Astrocyte (in vitro differentiated cells and primary cell): Measurements from ENCODE around the gene ABTB2. TPM values are rescaled to one million over a fixed set of nuclear protein-coding genes. Genes with fewer than 3 reads are reported as not detected.

ENCODE experiments used
- DNase-seq: peaks from one replicate; pipeline ENCODE4 v3.0.0-alpha.2; 2010; ENCODE audit warnings: low read depth
- FAIRE-seq: peaks from 2 replicates; lab custom pipeline; 2011; peaks lifted over from hg19 to GRCh38; lab: Jason Lieb, UNC
- H2AFZ ChIP-seq: 2 replicates; pipeline ENCODE4 v1.6.0; 2012; ENCODE audit warnings: low read depth, low read length, inconsistent platforms
- H3K27ac ChIP-seq: 2 replicates; pipeline ENCODE4 v1.5.1; 2011; ENCODE audit warnings: low read depth, low read length, inconsistent platforms
- H3K27me3 ChIP-seq: 2 replicates; pipeline ENCODE4 v1.6.0; 2011; ENCODE audit warnings: low read length, inconsistent platforms; ENCODE audit not compliant: insufficient read depth
- H3K36me3 ChIP-seq: 2 replicates; pipeline ENCODE4 v1.5.1; 2011; ENCODE audit warnings: low read length, inconsistent platforms; ENCODE audit not compliant: insufficient read depth
- H3K4me1 ChIP-seq: 2 replicates; pipeline ENCODE4 v1.5.1; 2011; ENCODE audit warnings: low read length, inconsistent platforms; ENCODE audit not compliant: insufficient read depth
- H3K4me2 ChIP-seq: 2 replicates; pipeline ENCODE4 v1.6.0; 2012; ENCODE audit warnings: low read length, inconsistent platforms
- H3K4me3 ChIP-seq: 2 replicates; pipeline ENCODE4 v1.5.1; 2011; ENCODE audit warnings: low read depth, mild to moderate bottlenecking, low read length, inconsistent platforms; ENCODE audit not compliant: insufficient read depth
- H3K79me2 ChIP-seq: 2 replicates; pipeline ENCODE4 v1.6.0; 2012; ENCODE audit warnings: mild to moderate bottlenecking, low read length, inconsistent platforms; ENCODE audit not compliant: insufficient read depth
- H3K9ac ChIP-seq: 2 replicates; pipeline ENCODE4 v1.6.0; 2012; ENCODE audit warnings: mild to moderate bottlenecking, low read length, inconsistent platforms
- H3K9me3 ChIP-seq: 2 replicates; pipeline ENCODE4 v1.5.1; 2012; ENCODE audit warnings: low read depth, mild to moderate bottlenecking, low read length, inconsistent platforms; ENCODE audit not compliant: insufficient read depth
- H4K20me1 ChIP-seq: 2 replicates; pipeline ENCODE4 v1.6.0; 2012; ENCODE audit warnings: low read length, inconsistent platforms; ENCODE audit not compliant: insufficient read depth
- H3K27ac Mint-ChIP-seq: one replicate; pipeline ENCODE4 v1.8.0; 2021; ENCODE audit warnings: mild to moderate bottlenecking, mixed read lengths; ENCODE audit not compliant: unreplicated experiment
- H3K27me3 Mint-ChIP-seq: one replicate; pipeline ENCODE4 v1.8.0; 2021; ENCODE audit warnings: low read depth, mixed read lengths; ENCODE audit not compliant: unreplicated experiment
- H3K36me3 Mint-ChIP-seq: one replicate; pipeline ENCODE4 v1.8.0; 2021; ENCODE audit warnings: low read depth, mixed read lengths; ENCODE audit not compliant: unreplicated experiment
- H3K4me1 Mint-ChIP-seq: one replicate; pipeline ENCODE4 v1.8.0; 2021; ENCODE audit warnings: low read depth, mixed read lengths; ENCODE audit not compliant: unreplicated experiment
- H3K4me3 Mint-ChIP-seq: one replicate; pipeline ENCODE4 v1.8.0; 2021; ENCODE audit warnings: mild to moderate bottlenecking, moderate library complexity, mixed read lengths; ENCODE audit not compliant: unreplicated experiment
- H3K9me3 Mint-ChIP-seq: one replicate; pipeline ENCODE4 v1.8.0; 2021; ENCODE audit warnings: mild to moderate bottlenecking, mixed read lengths; ENCODE audit not compliant: unreplicated experiment
- CTCF ChIP-seq: IDR thresholded peaks from 2 replicates; pipeline ENCODE4 v1.5.1; 2011; ENCODE audit warnings: low read depth, mild to moderate bottlenecking, inconsistent platforms, low read length, moderate library complexity; ENCODE audit not compliant: insufficient read depth
- EZH2 ChIP-seq: IDR thresholded peaks from 2 replicates; pipeline ENCODE4 v1.6.1; 2012; ENCODE audit warnings: mild to moderate bottlenecking, low read length, inconsistent platforms; ENCODE audit not compliant: insufficient read depth
- total RNA-seq: library from RNA; stranded (reverse); gene quantifications from 2 replicates; pipeline ENCODE4 v1.2.1, GENCODE V29; 2021

Gene ABTB2
- total RNA-seq, 1 donor from 2014 or later = 14.1 TPM

DNA sequence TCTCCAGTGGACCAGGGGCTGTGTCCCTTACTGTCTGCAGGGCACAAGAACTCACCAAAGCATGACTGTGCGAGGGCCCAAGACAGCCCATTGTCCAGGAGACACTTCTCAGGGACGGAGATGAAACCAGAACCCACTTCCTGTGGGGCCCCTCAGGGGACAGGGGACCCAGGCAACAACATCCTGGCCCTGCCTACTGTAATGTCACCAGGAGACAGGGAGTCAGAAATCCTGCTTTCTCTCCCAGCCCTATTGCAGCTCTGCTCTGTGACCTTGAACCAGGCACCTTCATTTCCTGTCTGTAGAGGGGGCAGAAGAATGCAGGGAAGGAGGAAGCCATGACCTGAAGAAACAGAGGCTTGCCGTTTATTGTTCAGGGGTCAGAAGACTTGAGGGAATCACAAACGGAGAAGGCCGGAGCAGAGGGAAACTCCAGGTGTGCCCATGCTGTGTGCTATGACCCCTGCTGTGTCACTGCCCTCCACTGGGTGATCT, 154.4 kb downstream of the ABTB2 start:
- Mint-ChIP-seq H3K36me3 (peaks cover 7% of the 10 kb centered on the region), H3K4me1 (peaks cover 44% of the 10 kb centered on the region), H3K4me3 (no peak overlapping the region), H3K27me3 (peaks cover 2% of the 10 kb centered on the region), H3K9me3 (peaks cover 3% of the 10 kb centered on the region), H3K27ac (no peak overlapping the region)
- FAIRE-seq (no peak), DNase-seq (no peak)
- H2AFZ ChIP-seq = no peak overlapping the region
- no peaks in the 10 kb centered on the region for H3K9me3 ChIP-seq
- peaks cover 4% of the 10 kb centered on the region for H3K79me2 ChIP-seq
- H3K27me3 ChIP-seq = no peaks in the 10 kb centered on the region
- H3K4me2 ChIP-seq = no peak overlapping the region
- TF ChIP-seq CTCF (no peak), EZH2 (no peak)
- H3K9ac ChIP-seq = no peak overlapping the region
- H3K27ac ChIP-seq = no peak overlapping the region
- peaks cover 17% of the 10 kb centered on the region for H3K4me1 ChIP-seq
- H4K20me1 ChIP-seq = peaks cover 54% of the 10 kb centered on the region
- H3K36me3 ChIP-seq = no peaks in the 10 kb centered on the region
- no peak overlapping the region for H3K4me3 ChIP-seq

- DNase-seq (no peak), FAIRE-seq (no peak)
- Histone ChIP-seq H3K9me3 (no peaks in the 10 kb centered on the region), H4K20me1 (peaks cover 34% of the 10 kb centered on the region), H2AFZ (no peak overlapping the region), H3K27me3 (no peaks in the 10 kb centered on the region), H3K79me2 (no peaks in the 10 kb centered on the region), H3K4me3 (no peak overlapping the region), H3K36me3 (no peaks in the 10 kb centered on the region), H3K27ac (no peak overlapping the region), H3K4me2 (no peak overlapping the region), H3K9ac (no peak overlapping the region), H3K4me1 (peaks cover 16% of the 10 kb centered on the region)
- Mint-ChIP-seq H3K4me3 (no peak overlapping the region), H3K9me3 (peaks cover 3% of the 10 kb centered on the region), H3K27me3 (peaks cover 2% of the 10 kb centered on the region), H3K27ac (no peak overlapping the region), H3K36me3 (peaks cover 14% of the 10 kb centered on the region), H3K4me1 (peaks cover 31% of the 10 kb centered on the region)
- TF ChIP-seq EZH2 = no peak
- no peak for TF ChIP-seq CTCF
Measured at GRCh38 chr11:34201129-34201528, 156.7 kb downstream of the ABTB2 start.

GRCh38 chr11:34199525-34199924, 158.3 kb downstream of the ABTB2 start:
- Histone ChIP-seq H3K9me3 (no peaks in the 10 kb centered on the region), H3K27me3 (no peaks in the 10 kb centered on the region), H3K9ac (no peak overlapping the region), H3K36me3 (no peaks in the 10 kb centered on the region), H3K79me2 (no peaks in the 10 kb centered on the region), H4K20me1 (peaks cover 19% of the 10 kb centered on the region), H3K27ac (no peak overlapping the region), H2AFZ (no peak overlapping the region), H3K4me1 (peaks cover 13% of the 10 kb centered on the region), H3K4me3 (no peak overlapping the region), H3K4me2 (no peak overlapping the region)
- DNase-seq (no peak), FAIRE-seq (no peak)
- Mint-ChIP-seq H3K9me3 (peaks cover 3% of the 10 kb centered on the region), H3K4me3 (no peak overlapping the region), H3K27ac (no peak overlapping the region), H3K27me3 (peaks cover 2% of the 10 kb centered on the region), H3K4me1 (peaks cover 22% of the 10 kb centered on the region), H3K36me3 (peaks cover 17% of the 10 kb centered on the region)
- TF ChIP-seq CTCF (no peak), EZH2 (no peak)
